Measurements from ENCODE around the gene DDHD1. TPM values are rescaled to one million over a fixed set of nuclear protein-coding genes. Genes with fewer than 3 reads are reported as not detected.

The DDHD1 gene
- total RNA-seq, 2 experiments from 2014 or later: 53.6 to 58.5 TPM

DNA sequence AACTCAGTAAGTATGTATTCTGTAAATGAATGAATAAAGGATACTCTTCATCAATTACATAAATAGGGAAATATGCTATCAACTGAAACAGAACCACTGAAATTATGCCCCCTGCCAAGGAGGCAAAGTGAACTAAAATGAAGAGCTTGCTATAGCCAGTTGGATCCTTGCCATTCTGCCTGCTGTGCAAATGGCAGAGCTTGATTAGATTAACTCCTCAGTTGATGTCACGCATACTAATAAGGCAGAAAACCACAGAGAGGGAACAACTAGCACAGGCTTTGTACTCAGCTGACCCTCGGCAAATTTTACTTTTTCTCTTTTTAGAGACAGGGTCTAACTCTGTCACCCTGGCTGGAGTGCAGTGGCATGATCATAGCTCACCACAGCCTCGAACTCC, 165.6 kb downstream of the DDHD1 start:
- CTCF ChIA-PET: no interaction called here
- H3K36me3 Mint-ChIP-seq (ENCODE audit: low read depth): no peaks in the 10 kb centered on the region
- POLR2A ChIA-PET: no interaction called here

DNA sequence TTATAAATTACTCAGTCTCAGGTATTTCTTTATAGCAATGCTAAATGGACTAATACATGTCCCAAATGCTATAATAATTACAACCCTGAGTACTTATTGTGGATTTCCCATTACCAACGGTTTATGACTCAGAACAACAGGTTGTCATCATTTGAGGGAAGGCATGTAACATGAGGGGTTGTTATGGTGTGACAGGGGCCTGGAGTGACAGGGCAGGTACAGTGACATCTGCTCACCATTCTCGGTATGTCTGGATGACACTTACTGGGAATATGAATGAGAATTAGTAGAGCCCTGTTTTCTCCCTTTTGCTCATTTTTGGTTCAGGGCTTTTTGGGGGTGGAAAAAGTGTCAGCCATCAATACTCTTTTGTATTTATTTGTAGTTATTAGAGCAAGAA, 166.1 kb downstream of the DDHD1 start:
- POLR2A ChIA-PET: no interaction called here
- no peaks in the 10 kb centered on the region for H3K36me3 Mint-ChIP-seq (ENCODE audit: low read depth)
- no peak overlapping the region for H3K27ac Mint-ChIP-seq
- no peak overlapping the region for H3K4me3 Mint-ChIP-seq
- no peak for DNase-seq
- peaks cover 8% of the 10 kb centered on the region for H3K27me3 Mint-ChIP-seq
- H3K9me3 Mint-ChIP-seq: no peaks in the 10 kb centered on the region
- CTCF ChIA-PET: no interaction called here
- H3K4me1 Mint-ChIP-seq: no peaks in the 10 kb centered on the region

More for the DNA sequence above, 165.6 kb downstream of the DDHD1 start:
- Mint-ChIP-seq H3K4me1 (no peaks in the 10 kb centered on the region), H3K27me3 (peaks cover 8% of the 10 kb centered on the region), H3K9me3 (no peaks in the 10 kb centered on the region), H3K4me3 (no peak overlapping the region), H3K27ac (no peak overlapping the region)
- no peak for DNase-seq

Other genes with a start within 250 kb of the DDHD1 start
- 1 to 10 TPM; 1.8 to 2.8 TPM for gene FERMT2, start 202.3 kb downstream of the DDHD1 start, total RNA-seq

Data from activated CD4-positive, alpha-beta memory T cell treated with anti-CD3 and anti-CD28 coated beads, Interleukin-2, amount 10 ng/mL, durations not matched to agents 7 days and 5 days (primary cell).